NCI-H187 (cell line): ENCODE results near the gene PCDHGA1.

Experiments
- DNase-seq, 2 experiments: peaks; one replicate each; lab custom pipeline; 2025; lab: John Stamatoyannopoulos, UW

PCDHGA1 gene

DNA sequence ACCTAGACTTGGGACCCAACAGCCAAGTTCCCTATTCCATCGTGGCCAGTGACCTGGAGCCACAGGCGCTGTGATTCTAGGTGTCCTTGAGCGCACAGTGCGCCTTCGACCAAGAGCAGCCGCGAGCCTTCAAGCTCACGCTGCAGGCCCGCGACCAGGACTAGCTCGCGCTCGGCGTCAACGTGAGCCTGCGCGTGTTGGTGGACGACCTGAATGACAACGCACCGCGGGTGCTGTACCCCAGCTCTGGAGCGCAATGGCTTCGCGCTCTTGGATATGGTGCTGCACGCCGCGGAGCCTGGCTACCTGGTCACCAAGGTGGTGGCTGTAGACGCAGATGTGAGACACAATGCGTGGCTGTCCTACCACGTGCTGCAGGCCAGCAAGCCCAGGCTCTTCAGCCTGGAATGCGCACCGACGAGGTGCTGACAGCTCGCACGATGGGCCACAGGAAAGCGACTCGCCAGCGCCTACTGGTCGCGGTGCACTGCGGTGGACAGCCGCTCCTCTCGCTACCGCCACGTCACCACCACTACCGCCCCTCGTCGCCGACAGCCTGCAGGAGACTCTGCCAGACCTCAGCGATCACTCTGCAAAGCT lies 111.4 kb downstream of the PCDHGA1 start:
- DNase-seq = no peak

- no peak for DNase-seq
Observed at GRCh38 chr5:141465351-141465750, 135.0 kb downstream of the PCDHGA1 start.

DNA sequence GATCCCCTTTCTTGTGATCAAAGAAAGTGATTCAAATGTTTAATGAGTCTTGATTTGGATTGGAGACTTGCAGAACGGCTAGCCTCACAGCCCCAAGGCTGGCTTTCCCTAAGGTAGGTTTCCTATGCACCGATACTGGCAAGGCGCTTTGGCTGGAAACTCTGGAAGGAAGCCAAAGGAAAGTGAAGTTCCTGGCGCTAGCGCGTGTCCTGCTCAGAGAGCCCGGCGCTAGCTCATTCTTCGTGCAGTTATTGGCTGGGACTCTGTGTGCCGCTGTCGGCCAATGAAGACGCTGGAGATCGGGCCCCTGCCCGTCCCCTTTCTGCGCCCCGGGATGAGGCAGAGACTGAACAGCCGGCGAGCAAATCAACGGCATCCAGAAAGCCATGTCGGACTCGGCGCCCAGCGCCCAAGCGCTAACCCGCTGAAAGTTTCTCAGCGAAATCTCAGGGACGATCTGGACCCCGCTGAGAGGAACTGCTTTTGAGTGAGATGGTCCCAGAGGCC lies 145.4 kb downstream of the PCDHGA1 start, which contains the start of gene PCDHGC3:
TSS of gene PCDHGC3 (plus strand) at position 342 of the 507 bp plus-strand sequence. CDS start at position 493, 151 bp downstream.
- no peak for DNase-seq

DNA sequence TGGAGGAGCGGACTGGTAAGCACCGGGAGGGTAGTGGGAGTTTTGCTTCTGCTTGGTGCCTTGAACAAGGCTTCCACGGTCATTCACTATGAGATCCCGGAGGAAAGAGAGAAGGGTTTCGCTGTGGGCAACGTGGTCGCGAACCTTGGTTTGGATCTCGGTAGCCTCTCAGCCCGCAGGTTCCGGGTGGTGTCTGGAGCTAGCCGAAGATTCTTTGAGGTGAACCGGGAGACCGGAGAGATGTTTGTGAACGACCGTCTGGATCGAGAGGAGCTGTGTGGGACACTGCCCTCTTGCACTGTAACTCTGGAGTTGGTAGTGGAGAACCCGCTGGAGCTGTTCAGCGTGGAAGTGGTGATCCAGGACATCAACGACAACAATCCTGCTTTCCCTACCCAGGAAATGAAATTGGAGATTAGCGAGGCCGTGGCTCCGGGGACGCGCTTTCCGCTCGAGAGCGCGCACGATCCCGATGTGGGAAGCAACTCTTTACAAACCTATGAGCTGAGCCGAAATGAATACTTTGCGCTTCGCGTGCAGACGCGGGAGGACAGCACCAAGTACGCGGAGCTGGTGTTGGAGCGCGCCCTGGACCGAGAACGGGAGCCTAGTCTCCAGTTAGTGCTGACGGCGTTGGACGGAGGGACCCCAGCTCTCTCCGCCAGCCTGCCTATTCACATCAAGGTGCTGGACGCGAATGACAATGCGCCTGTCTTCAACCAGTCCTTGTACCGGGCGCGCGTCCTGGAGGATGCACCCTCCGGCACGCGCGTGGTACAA lies 146.0 kb downstream of the PCDHGA1 start:
- DNase-seq = peak in 1 of 2 experiments; percentile 3

DNA sequence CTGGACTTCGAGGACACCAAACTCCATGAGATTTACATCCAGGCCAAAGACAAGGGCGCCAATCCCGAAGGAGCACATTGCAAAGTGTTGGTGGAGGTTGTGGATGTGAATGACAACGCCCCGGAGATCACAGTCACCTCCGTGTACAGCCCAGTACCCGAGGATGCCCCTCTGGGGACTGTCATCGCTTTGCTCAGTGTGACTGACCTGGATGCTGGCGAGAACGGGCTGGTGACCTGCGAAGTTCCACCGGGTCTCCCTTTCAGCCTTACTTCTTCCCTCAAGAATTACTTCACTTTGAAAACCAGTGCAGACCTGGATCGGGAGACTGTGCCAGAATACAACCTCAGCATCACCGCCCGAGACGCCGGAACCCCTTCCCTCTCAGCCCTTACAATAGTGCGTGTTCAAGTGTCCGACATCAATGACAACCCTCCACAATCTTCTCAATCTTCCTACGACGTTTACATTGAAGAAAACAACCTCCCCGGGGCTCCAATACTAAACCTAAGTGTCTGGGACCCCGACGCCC lies 146.8 kb downstream of the PCDHGA1 start:
- no peak for DNase-seq

DNA sequence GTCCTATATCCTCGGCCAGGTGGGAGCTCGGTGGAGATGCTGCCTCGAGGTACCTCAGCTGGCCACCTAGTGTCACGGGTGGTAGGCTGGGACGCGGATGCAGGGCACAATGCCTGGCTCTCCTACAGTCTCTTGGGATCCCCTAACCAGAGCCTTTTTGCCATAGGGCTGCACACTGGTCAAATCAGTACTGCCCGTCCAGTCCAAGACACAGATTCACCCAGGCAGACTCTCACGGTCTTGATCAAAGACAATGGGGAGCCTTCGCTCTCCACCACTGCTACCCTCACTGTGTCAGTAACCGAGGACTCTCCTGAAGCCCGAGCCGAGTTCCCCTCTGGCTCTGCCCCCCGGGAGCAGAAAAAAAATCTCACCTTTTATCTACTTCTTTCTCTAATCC lies 147.5 kb downstream of the PCDHGA1 start:
- DNase-seq = no peak

DNA sequence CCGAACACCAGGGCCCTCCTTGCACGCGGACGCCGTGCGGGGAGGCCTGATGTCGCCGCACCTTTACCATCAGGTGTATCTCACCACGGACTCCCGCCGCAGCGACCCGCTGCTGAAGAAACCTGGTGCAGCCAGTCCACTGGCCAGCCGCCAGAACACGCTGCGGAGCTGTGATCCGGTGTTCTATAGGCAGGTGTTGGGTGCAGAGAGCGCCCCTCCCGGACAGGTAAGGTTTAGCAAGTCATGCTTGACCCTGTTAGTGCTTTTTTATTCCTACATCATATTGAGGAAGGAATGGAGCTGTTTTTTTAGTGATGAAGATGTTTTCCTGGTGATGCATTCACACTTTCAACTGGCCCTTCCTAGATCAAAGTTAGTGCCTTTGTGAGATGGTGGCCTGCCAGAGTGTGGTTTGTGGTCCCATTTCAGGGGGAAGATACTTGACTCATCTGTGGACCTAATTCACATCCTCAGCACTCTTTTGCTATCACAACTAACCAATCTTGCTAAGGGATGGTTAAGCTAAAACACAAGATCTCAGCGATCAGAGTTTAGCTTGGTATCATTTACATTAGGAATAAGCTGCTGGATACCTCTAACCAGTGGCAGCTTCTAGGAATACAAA lies 148.1 kb downstream of the PCDHGA1 start:
- no peak for DNase-seq

DNA sequence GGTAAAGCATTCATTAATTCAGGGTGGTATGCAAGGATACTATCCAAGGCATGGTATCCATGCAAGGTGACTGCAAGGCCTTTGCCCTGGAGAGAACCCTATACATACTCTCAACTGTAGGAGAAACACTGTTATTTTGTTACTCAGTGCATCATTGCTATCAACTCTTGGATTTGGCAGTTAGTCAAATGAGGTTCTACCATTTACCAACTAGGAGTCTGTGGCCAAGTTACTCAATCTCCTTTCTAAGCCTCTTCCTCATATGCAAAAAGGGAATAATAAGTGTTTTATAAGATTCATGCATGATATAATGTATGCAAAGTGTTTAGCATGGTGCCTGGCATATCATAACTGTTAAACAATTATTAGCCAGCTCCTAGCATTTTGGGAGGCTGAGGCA lies 149.5 kb downstream of the PCDHGA1 start:
- DNase-seq = no peak

DNA sequence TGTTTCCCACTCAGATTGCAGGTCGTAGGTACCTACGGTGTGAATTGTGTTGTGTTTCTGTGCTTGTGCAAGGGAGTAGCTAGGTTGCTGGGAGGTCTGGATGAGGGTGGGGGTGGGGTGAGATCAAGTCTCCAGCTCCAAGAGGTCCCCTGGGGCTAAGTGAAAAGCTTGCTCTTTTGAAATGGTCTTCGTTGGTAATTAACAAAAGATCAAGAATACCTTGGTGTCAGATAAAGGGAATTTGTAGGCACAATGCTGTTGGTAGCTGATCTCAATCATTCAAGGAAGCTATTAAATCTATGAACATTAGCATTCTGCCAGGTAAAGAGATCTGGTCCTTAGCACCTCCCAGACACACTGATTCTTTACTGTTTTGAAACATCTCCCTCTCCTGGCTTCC lies 153.6 kb downstream of the PCDHGA1 start:
- DNase-seq = peak; percentile 4 to 9

- DNase-seq = no peak
Observed at GRCh38 chr5:141484310-141484640, 154.0 kb downstream of the PCDHGA1 start.

GRCh38 chr5:141484641-141485311 lies 154.5 kb downstream of the PCDHGA1 start, which contains the start of gene PCDHGC4:
PCDHGC4 (plus strand) TSS chr5:141485030; CDS start chr5:141485174, 144 bp downstream.
- peak; percentile 26 to 52 for DNase-seq

DNA sequence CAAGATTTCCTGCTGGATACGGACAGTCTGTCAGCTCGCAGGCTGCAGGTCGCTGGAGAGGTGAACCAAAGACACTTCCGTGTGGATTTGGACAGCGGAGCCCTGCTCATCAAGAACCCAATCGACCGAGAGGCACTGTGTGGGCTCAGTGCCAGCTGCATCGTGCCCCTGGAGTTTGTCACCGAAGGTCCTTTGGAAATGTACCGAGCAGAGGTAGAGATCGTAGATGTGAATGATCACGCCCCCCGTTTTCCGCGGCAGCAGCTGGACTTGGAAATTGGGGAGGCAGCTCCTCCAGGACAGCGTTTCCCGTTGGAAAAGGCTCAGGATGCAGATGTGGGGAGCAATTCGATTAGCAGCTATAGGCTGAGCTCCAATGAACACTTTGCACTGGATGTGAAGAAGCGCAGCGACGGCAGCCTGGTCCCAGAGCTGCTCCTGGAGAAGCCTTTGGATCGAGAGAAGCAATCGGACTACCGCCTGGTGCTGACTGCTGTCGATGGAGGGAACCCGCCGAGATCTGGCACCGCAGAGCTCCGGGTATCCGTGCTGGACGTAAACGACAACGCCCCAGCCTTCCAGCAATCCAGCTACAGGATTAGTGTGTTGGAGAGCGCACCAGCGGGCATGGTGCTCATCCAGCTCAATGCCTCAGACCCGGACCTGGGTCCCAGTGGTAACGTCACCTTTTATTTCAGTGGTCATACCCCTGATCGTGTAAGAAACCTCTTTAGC lies 155.2 kb downstream of the PCDHGA1 start:
- no peak for DNase-seq

DNA sequence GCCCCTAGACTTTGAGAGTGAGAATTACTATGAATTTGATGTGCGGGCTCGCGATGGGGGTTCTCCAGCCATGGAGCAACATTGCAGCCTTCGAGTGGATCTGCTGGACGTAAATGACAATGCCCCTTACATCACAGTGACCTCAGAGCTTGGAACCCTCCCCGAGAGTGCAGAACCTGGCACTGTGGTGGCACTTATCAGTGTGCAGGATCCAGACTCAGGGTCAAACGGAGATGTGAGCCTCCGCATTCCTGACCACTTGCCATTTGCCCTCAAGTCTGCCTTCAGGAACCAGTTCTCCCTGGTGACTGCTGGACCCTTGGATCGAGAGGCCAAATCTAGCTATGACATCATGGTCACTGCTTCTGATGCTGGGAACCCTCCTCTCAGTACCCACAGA lies 155.8 kb downstream of the PCDHGA1 start:
- no peak for DNase-seq

GRCh38 chr5:141487131-141487530 lies 156.8 kb downstream of the PCDHGA1 start:
- no peak for DNase-seq

DNA sequence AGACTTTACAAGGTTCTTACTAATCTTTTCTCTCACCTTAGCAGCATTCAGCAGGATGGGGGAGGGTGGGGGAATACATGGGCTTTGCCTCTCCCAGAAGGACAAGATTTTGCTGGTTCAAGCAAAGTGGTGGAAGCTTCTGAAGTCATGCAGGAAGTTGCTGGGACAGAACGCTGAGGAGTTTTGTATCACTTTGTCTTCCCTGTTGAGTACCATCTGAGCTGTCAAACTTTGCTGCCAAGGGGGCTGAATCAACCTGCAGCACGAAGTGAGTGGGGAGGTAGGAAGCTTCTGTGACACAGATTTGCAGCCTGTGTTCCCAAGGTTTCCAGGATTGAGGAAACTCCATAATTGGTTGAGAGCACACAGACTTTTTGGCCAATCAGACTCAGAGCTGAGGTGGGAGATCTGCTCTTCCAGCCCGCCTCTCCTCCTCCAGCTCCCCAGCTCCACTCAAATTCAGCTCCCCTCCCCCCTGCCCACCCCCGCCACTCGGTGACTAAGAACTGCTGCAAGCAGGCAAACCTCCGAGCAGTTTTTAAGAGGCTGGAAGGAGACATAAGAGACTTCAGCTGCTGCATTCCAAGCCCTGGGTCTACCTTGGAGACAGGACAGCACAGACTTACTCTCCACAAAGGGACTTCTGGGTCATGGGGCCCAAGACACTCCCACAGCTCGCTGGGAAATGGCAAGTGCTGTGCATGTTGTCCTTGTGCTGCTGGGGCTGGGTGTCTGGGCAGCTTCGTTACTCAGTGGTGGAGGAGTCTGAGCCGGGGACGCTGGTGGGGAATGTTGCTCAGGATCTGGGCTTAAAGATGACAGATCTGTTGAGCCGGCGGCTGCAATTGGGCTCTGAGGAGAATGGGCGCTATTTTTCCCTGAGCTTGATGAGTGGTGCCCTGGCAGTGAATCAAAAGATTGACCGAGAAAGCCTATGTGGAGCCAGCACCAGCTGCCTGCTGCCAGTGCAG lies 158.6 kb downstream of the PCDHGA1 start, which contains the start of gene PCDHGC5:
TSS of gene PCDHGC5 (plus strand) at position 491 of the 971 bp plus-strand sequence. CDS start at position 651, 160 bp downstream.
- no peak for DNase-seq

DNA sequence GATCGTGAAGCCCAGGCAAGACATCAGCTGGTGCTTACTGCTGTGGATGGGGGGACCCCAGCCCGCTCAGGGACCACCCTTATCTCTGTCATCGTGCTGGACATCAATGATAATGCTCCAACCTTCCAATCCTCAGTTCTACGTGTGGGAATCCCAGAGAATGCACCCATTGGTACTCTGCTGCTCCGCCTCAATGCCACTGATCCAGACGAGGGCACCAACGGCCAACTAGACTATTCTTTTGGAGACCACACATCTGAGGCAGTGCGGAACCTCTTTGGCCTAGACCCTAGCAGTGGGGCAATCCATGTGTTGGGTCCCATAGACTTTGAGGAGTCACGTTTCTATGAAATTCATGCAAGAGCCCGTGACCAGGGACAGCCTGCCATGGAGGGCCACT lies 159.5 kb downstream of the PCDHGA1 start:
- no peak for DNase-seq

DNA sequence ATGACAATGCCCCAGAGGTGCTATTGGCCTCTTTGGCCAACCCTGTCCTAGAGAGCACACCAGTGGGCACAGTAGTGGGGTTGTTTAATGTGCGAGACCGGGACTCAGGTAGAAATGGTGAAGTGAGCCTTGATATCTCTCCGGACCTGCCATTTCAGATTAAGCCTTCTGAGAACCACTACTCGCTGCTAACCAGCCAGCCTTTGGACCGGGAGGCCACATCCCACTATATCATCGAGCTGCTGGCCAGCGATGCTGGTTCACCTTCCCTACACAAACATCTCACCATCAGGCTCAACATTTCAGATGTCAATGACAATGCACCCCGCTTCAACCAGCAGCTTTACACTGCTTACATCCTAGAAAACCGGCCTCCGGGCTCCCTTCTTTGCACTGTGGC lies 160.0 kb downstream of the PCDHGA1 start:
- no peak for DNase-seq

DNA sequence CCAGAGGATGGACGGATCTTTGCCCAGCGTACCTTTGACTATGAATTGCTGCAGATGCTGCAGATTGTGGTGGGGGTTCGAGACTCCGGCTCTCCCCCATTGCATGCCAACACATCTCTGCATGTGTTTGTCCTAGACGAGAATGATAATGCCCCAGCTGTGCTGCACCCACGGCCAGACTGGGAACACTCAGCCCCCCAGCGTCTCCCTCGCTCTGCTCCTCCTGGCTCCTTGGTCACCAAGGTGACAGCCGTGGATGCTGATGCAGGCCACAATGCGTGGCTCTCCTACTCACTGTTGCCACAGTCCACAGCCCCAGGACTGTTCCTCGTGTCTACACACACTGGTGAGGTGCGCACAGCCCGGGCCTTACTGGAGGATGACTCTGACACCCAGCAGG lies 160.5 kb downstream of the PCDHGA1 start:
- no peak for DNase-seq

DNA sequence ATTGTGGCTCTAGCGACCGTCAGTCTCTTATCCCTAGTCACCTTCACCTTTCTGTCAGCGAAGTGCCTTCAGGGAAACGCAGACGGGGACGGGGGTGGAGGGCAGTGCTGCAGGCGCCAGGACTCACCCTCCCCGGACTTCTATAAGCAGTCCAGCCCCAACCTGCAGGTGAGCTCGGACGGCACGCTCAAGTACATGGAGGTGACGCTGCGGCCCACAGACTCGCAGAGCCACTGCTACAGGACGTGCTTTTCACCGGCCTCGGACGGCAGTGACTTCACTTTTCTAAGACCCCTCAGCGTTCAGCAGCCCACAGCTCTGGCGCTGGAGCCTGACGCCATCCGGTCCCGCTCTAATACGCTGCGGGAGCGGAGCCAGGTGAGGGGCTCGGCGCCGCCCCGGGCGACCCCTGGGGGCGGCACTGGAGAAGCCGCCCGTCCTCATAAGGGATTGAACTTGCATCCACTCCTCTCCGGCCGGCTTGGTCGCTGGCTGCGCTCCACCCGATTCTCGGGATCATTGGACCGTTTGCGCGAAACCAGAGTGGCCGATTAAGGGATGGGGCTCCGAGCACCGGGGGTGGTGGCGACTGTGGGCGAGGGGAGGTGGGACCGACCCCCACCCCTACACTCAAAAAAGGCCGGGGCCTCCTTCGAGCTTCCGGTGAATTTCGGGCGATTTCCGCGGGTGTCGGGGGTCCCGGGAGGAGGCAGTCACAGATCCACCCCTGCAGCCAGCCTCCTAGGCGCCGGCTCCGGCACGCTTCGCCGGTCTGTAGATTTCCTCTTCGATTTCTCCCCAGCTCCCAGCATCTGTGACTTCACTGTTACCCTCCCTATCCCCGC lies 161.2 kb downstream of the PCDHGA1 start:
- DNase-seq = no peak
